ENCODE data around the gene EML6. TPM values are rescaled to one million over a fixed set of nuclear protein-coding genes. Genes with fewer than 3 reads are reported as not detected.
A peak's percentile ranks its signal among the peaks of the same experiment; 100 is the strongest.

The EML6 gene
- total and polyA plus RNA-seq, 2 of the 8 experiments (the other 6 are each of a cell fraction or from before 2014, with no cell fraction given) = 1.2 to 1.6 TPM

GRCh38 chr2:54946220-54946805 lies 222.9 kb downstream of the EML6 start:
- H3K56ac ChIP-seq (replicated peaks; ENCODE audit: insufficient read length, low read depth, low read length) = no peak overlapping the region
- 0 out of 2 replicates have a peak overlapping the region, but pooled peaks have one; percentile 17 for H2AFZ ChIP-seq (ENCODE audit: low read length)
- no peaks in the 10 kb centered on the region for H3K9me3 ChIP-seq (ENCODE audit: insufficient read depth in 2 of 2, low read depth in 1 of 2, low read length in 1 of 2)
- no peak overlapping the region for H4K5ac ChIP-seq (ENCODE audit: insufficient read length, low read depth, low read length)
- H3K9ac ChIP-seq (replicated peaks in 1 of 4; ENCODE audit: extremely low read depth in 1 of 4, low read depth in 3 of 4, low read length in 3 of 4) = no peak overlapping the region
- H2BK12ac ChIP-seq (ENCODE audit: low read depth, low read length) = no peak overlapping the region
- no peaks in the 10 kb centered on the region for H3K79me1 ChIP-seq (ENCODE audit: low read depth, low read length)
- DNase-seq (ENCODE audit: low read depth in 1 of 2, low spot score in 2 of 2) = no peak
- H3K4me3 ChIP-seq (ENCODE audit: extremely low read depth in 1 of 4, insufficient read depth in 2 of 4, low read depth in 3 of 4, low read length in 4 of 4) = no peak overlapping the region
- H4K91ac ChIP-seq (replicated peaks; ENCODE audit: insufficient read length, low read length) = peak overlapping the region; percentile 28
- H3K27me3 ChIP-seq (replicated peaks in 1 of 4; ENCODE audit: control insufficient read depth in 3 of 4, extremely low read depth in 1 of 4, insufficient read depth in 3 of 4, low read length in 3 of 4) = no peaks in the 10 kb centered on the region; a peak in 1 of 7 replicates
- no peaks in the 10 kb centered on the region for H3K23me2 ChIP-seq (ENCODE audit: low read depth, low read length)
- H3K4me2 ChIP-seq (ENCODE audit: insufficient read depth in 1 of 2, low read depth in 2 of 2, low read length in 2 of 2) = no peak overlapping the region
- no peaks in the 10 kb centered on the region for H4K20me1 ChIP-seq (replicated peaks in 1 of 2; ENCODE audit: control insufficient read depth in 1 of 2, insufficient read depth in 2 of 2, low read length in 2 of 2)
- H3K4ac ChIP-seq (replicated peaks; ENCODE audit: insufficient read length, low read depth, low read length) = no peak overlapping the region
- CTCF ChIA-PET (ENCODE audit: partially characterized antibody) = interaction anchor here (0.7 kb wide), 1 partner anchor 136 kb away, joined by 3 read pairs; no protein-coding TSS in a partner anchor
- 91% methylated on average over 9 of the region's 9 CpGs; no CpG with 5 or more reads in 1 of the 2 experiments for WGBS, 2 experiments (ENCODE audit: extremely low coverage in 1 of 2, insufficient coverage in 1 of 2, insufficient read length in 1 of 2, insufficient replicate concordance in 2 of 2, low coverage in 1 of 2, low lambda C conversion rate in 2 of 2, missing lambda C conversion rate in 1 of 2)
- no peak overlapping the region for H2AK5ac ChIP-seq (ENCODE audit: low read depth, low read length)
- H2BK15ac ChIP-seq (ENCODE audit: low read length) = 0 out of 2 replicates have a peak overlapping the region, but pooled peaks have one; percentile 16
- no peak overlapping the region for H2BK120ac ChIP-seq (replicated peaks; ENCODE audit: low read depth, low read length)
- H3K4me1 ChIP-seq (replicated peaks in 1 of 4; ENCODE audit: control insufficient read depth in 3 of 4, insufficient read depth in 4 of 4, low read length in 3 of 4) = peaks cover 0 to 5% (median 0%) of the 10 kb centered on the region in 4 experiments; a peak in 2 of 7 replicates
- no peaks in the 10 kb centered on the region for H3K79me2 ChIP-seq (ENCODE audit: control insufficient read depth in 1 of 2, insufficient read depth in 2 of 2, low read length in 2 of 2)
- no peak overlapping the region for H2BK20ac ChIP-seq (ENCODE audit: low read length)
- no peak overlapping the region for H3K18ac ChIP-seq (ENCODE audit: extremely low read depth, low read length)
- no peak overlapping the region; the same call in 1 of the 2 replicates for H4K8ac ChIP-seq (ENCODE audit: extremely low read depth, insufficient read depth, low read length)
- H3K36me3 ChIP-seq (ENCODE audit: control insufficient read depth in 2 of 4, insufficient read depth in 4 of 4, low read length in 3 of 4) = no peaks in the 10 kb centered on the region
- H2BK5ac ChIP-seq (ENCODE audit: low read depth, low read length) = no peak overlapping the region
- no peak overlapping the region for H3K27ac ChIP-seq (ENCODE audit: low read depth, low read length)
- H3K23ac ChIP-seq (ENCODE audit: insufficient read length) = no peak overlapping the region
- H3K14ac ChIP-seq (ENCODE audit: insufficient read length) = no peak overlapping the region
- POLR2A ChIA-PET (ENCODE audit: partially characterized antibody) = interaction anchor here (0.9 to 1.4 kb wide), 2 partner anchors 9 to 73 kb away, joined by 3 read pairs; no protein-coding TSS in a partner anchor
- no peak for FAIRE-seq
- TF ChIP-seq ZNF274 (IDR thresholded peaks at IDR 0.05; ENCODE audit: borderline replicate concordance, extremely low read depth, low read length) (no peak), E2F6 (IDR thresholded peaks at IDR 0.05) (no peak), TAF7 (optimal IDR thresholded peaks at IDR 0.05; ENCODE audit: borderline replicate concordance, low read depth, low read length) (no peak), TEAD4 (IDR thresholded peaks at IDR 0.05; ENCODE audit: low read depth, low read length) (no peak), SAP30 (IDR thresholded peaks at IDR 0.05; ENCODE audit: insufficient read depth, insufficient replicate concordance, low read length) (no peak), ASH2L (IDR thresholded peaks at IDR 0.05; ENCODE audit: low read length) (no peak)
